HG03520 (cell line): ENCODE measurements around the gene SULT6B1.
"Not testable (repeated sequence)": the region's sequence is repeated elsewhere in the genome, so short reads cannot be mapped to it uniquely, and the experiment has no call there.

Experiments
- ATAC-seq: cut with Tn5 transposase; IDR thresholded peaks from one replicate; pipeline ENCODE4 v1.9.1; 2021; ENCODE audit warnings: mild to moderate bottlenecking, moderate library complexity; ENCODE audit not compliant: unreplicated experiment

Gene SULT6B1

GRCh38 chr2:37188570-37188969 is at the start of gene SULT6B1:
TSS of gene SULT6B1 (minus strand) at chr2:37188670. CDS start at chr2:37188640, 30 bp downstream.
- no peak for ATAC-seq

GRCh38 chr2:37232131-37232933 is 43.9 kb upstream of the SULT6B1 start:
- no peak for ATAC-seq

GRCh38 chr2:37231241-37232130 is 43.0 kb upstream of the SULT6B1 start, which contains the start of the genes CEBPZ and NDUFAF7:
TSS of gene CEBPZ (minus strand) at chr2:37231596. CDS start at chr2:37231567, 29 bp downstream.
TSS of gene NDUFAF7 (plus strand) at chr2:37231658. CDS start at chr2:37231706, 48 bp downstream.
- ATAC-seq = peak; percentile 89

GRCh38 chr2:37230581-37230980 is 42.1 kb upstream of the SULT6B1 start:
- ATAC-seq = no peak

GRCh38 chr2:37228788-37229187 is 40.3 kb upstream of the SULT6B1 start:
- ATAC-seq = no peak

GRCh38 chr2:37226863-37227262 is 38.4 kb upstream of the SULT6B1 start:
- ATAC-seq = no peak

- not testable (repeated sequence) for ATAC-seq
These were observed 36.7 kb upstream of the SULT6B1 start for GRCh38 chr2:37225129-37225528.

GRCh38 chr2:37224063-37224462 is 35.6 kb upstream of the SULT6B1 start:
- no peak for ATAC-seq

- no peak for ATAC-seq
These were observed 34.7 kb upstream of the SULT6B1 start for GRCh38 chr2:37223131-37223530.

GRCh38 chr2:37219046-37219445 is 30.6 kb upstream of the SULT6B1 start:
- ATAC-seq = no peak

GRCh38 chr2:37215250-37215649 is 26.8 kb upstream of the SULT6B1 start:
- ATAC-seq = no peak

- ATAC-seq = no peak
These were observed 23.5 kb upstream of the SULT6B1 start for GRCh38 chr2:37211939-37212338.

- no peak for ATAC-seq
These were observed 22.7 kb upstream of the SULT6B1 start for GRCh38 chr2:37211212-37211611.

GRCh38 chr2:37206760-37207159 is 18.3 kb upstream of the SULT6B1 start:
- ATAC-seq = not testable (repeated sequence)

GRCh38 chr2:37205689-37206341 is 17.3 kb upstream of the SULT6B1 start:
- ATAC-seq = no peak

- not testable (repeated sequence) for ATAC-seq
These were observed 16.7 kb upstream of the SULT6B1 start for GRCh38 chr2:37205071-37205661.

- no peak for ATAC-seq
These were observed 15.2 kb upstream of the SULT6B1 start for GRCh38 chr2:37203708-37204107.

GRCh38 chr2:37201766-37202165 is 13.3 kb upstream of the SULT6B1 start:
- ATAC-seq = no peak

GRCh38 chr2:37201208-37201607 is 12.7 kb upstream of the SULT6B1 start:
- no peak for ATAC-seq

- ATAC-seq = no peak
These were observed 10.2 kb upstream of the SULT6B1 start for GRCh38 chr2:37198681-37199065.
